Gastroesophageal sphincter (tissue), 4 donors: ENCODE measurements around the gene PYGB. TPM values are rescaled to one million over a fixed set of nuclear protein-coding genes. Genes with fewer than 3 reads are reported as not detected.

Experiments
- ATAC-seq: fragments of 150-250 bp; one replicate; pipeline ENCODE4 v1.9.1; 2016; ENCODE audit warnings: mild to moderate bottlenecking, moderate library complexity
- H3K27ac ChIP-seq, 4 donors: fragments of 200-600 bp; sonication (generic) in 3 of 4; 1 replicate in 3 of 4; 2 replicates in 1 of 4; pipeline ENCODE4 v1.5.1; 2016 to 2019
- H3K27me3 ChIP-seq: fragments of 200-600 bp; sonication (generic); one replicate; pipeline ENCODE4 v1.5.1; 2019
- H3K36me3 ChIP-seq, 2 donors: fragments of 200-600 bp; sonication (generic); one replicate each; pipeline ENCODE4 v1.5.1; 2019; ENCODE audit warnings: control low read depth in 1 of 2
- H3K4me1 ChIP-seq, 3 donors: fragments of 200-600 bp; sonication (generic); 1 replicate in 2 of 3; 2 replicates in 1 of 3; pipeline ENCODE4 v1.5.1; 2016 to 2019; ENCODE audit warnings: control low read depth in 2 of 3
- H3K4me3 ChIP-seq, 2 donors: fragments of 200-600 bp; sonication (generic); one replicate each; pipeline ENCODE4 v1.5.1; 2019; ENCODE audit warnings: mild to moderate bottlenecking in 1 of 2, moderate library complexity in 1 of 2
- H3K9me3 ChIP-seq, 3 donors: fragments of 200-600 bp; sonication (generic); one replicate each; pipeline ENCODE4 v1.5.1; 2017 to 2019; ENCODE audit warnings: control low read depth in 2 of 3
- CTCF ChIP-seq, 4 experiments: fragments of 200-600 bp in 2 of 4; fragments of 450-650 bp in 2 of 4; sonication (generic) in 1 of 4; IDR thresholded peaks; one replicate each; pipeline ENCODE4 v1.5.1; 2017 to 2019; ENCODE audit warnings: antibody characterized with exemption in 4 of 4, mild to moderate bottlenecking in 2 of 4, moderate library complexity in 2 of 4
- EP300 ChIP-seq: sonication (generic); formaldehyde crosslinking; IDR thresholded peaks from one replicate; pipeline ENCODE4 v1.6.1; 2017; ENCODE audit warnings: antibody characterized with exemption, mild to moderate bottlenecking
- POLR2A ChIP-seq, 2 donors: fragments of 450-650 bp; IDR thresholded peaks; one replicate each; pipeline ENCODE4 v1.6.1; 2017; ENCODE audit warnings: antibody characterized with exemption in 2 of 2, mild to moderate bottlenecking in 2 of 2, moderate library complexity in 1 of 2
- POLR2AphosphoS5 ChIP-seq: sonication (generic); formaldehyde crosslinking; IDR thresholded peaks from one replicate; pipeline ENCODE4 v1.6.1; 2017; ENCODE audit warnings: antibody characterized with exemption
- WGBS, 2 donors: methylation state at CpG; one replicate each; pipeline ENCODE4 v1.1.5; 2018; ENCODE audit warnings: low coverage in 1 of 2; 5-methylcytosine and 5-hydroxymethylcytosine counted together
- total RNA-seq, 4 donors: library from RNA; depleted of rRNA; stranded (reverse); fragments of >200 nt; gene quantifications; one replicate each; pipeline ENCODE4 v1.1.0, GENCODE V29; 2016

Gene PYGB
- total RNA-seq, 4 donors from 2014 or later = 131 to 663 (median 337) TPM

GRCh38 chr20:25252686-25253421 is 5.0 kb downstream of the PYGB start:
- no peak for ATAC-seq
- Histone ChIP-seq H3K4me3 (no peak overlapping the region), H3K27me3 (no peaks in the 10 kb centered on the region), H3K27ac (peak overlapping the region in 3 of 4 donors; percentile 96 to 99 (median 97)), H3K36me3 (peaks cover 0 to 6% of the 10 kb centered on the region in 2 donors), H3K9me3 (no peaks in the 10 kb centered on the region), H3K4me1 (peaks cover 6 to 93% (median 57%) of the 10 kb centered on the region in 3 donors)
- TF ChIP-seq CTCF (IDR thresholded peaks at IDR 0.05) (no peak), POLR2AphosphoS5 (no peak), POLR2A (IDR thresholded peaks at IDR 0.05) (no peak), EP300 (no peak)
- 79% methylated on average over 3 of the region's 6 CpGs; no CpG with 5 or more reads in 1 of the 2 donors for WGBS, 2 donors

- H3K36me3 ChIP-seq = peaks cover 0 to 8% of the 10 kb centered on the region in 2 donors
- H3K27ac ChIP-seq = peak overlapping the region in 2 of 4 donors; percentile 97 to 99
- no peak for ATAC-seq
- H3K27me3 ChIP-seq = no peaks in the 10 kb centered on the region
- 57 to 66% methylated on average over 10 to 11 of the region's 11 CpGs for WGBS, 2 donors
- TF ChIP-seq POLR2A (IDR thresholded peaks at IDR 0.05) (no peak), CTCF (IDR thresholded peaks at IDR 0.05) (no peak), POLR2AphosphoS5 (no peak), EP300 (no peak)
- peaks cover 6 to 100% (median 57%) of the 10 kb centered on the region in 3 donors for H3K4me1 ChIP-seq
- H3K9me3 ChIP-seq = no peaks in the 10 kb centered on the region
- no peak overlapping the region for H3K4me3 ChIP-seq
These were observed 5.9 kb downstream of the PYGB start for GRCh38 chr20:25253606-25254275.

GRCh38 chr20:25254571-25254970 is 6.7 kb downstream of the PYGB start:
- Histone ChIP-seq H3K4me1 (peaks cover 6 to 98% (median 54%) of the 10 kb centered on the region in 3 donors), H3K9me3 (no peaks in the 10 kb centered on the region), H3K27ac (peak overlapping the region in 3 of 4 donors; percentile 53 to 99 (median 74)), H3K27me3 (no peaks in the 10 kb centered on the region), H3K4me3 (no peak overlapping the region), H3K36me3 (peaks cover 0 to 16% of the 10 kb centered on the region in 2 donors)
- no peak for ATAC-seq
- TF ChIP-seq CTCF (IDR thresholded peaks at IDR 0.05) = no peak
- TF ChIP-seq EP300 = no peak
- TF ChIP-seq POLR2A (IDR thresholded peaks at IDR 0.05) = no peak
- TF ChIP-seq POLR2AphosphoS5 = no peak
- WGBS, 2 donors = 35 to 46% methylated on average over 5 of the region's 5 CpGs

GRCh38 chr20:25254986-25255680 is 7.2 kb downstream of the PYGB start:
- Histone ChIP-seq H3K27me3 (no peaks in the 10 kb centered on the region), H3K4me1 (peaks cover 6 to 92% (median 49%) of the 10 kb centered on the region in 3 donors), H3K27ac (peak overlapping the region in 3 of 4 donors; percentile 53 to 99 (median 74)), H3K36me3 (peaks cover 0 to 22% of the 10 kb centered on the region in 2 donors), H3K9me3 (no peaks in the 10 kb centered on the region), H3K4me3 (no peak overlapping the region)
- TF ChIP-seq EP300 (no peak), POLR2A (IDR thresholded peaks at IDR 0.05) (no peak)
- WGBS, 2 donors = 57 to 58% methylated on average over 3 to 4 of the region's 12 CpGs
- peak; percentile 35 for ATAC-seq

- Histone ChIP-seq H3K36me3 (peaks cover 0 to 34% of the 10 kb centered on the region in 2 donors), H3K4me1 (peaks cover 6 to 80% (median 39%) of the 10 kb centered on the region in 3 donors), H3K27me3 (no peaks in the 10 kb centered on the region), H3K4me3 (no peak overlapping the region), H3K27ac (peak overlapping the region in 3 of 4 donors; percentile 48 to 99 (median 53)), H3K9me3 (no peaks in the 10 kb centered on the region)
- WGBS, 2 donors = 54 to 75% methylated on average over 4 of the region's 5 CpGs
- ATAC-seq = peak; percentile 8
- TF ChIP-seq EP300 (no peak), POLR2AphosphoS5 (no peak)
These were observed 8.5 kb downstream of the PYGB start for GRCh38 chr20:25256226-25256859.
